Activated CD4-positive, CD25-positive, alpha-beta regulatory T cell (primary cell): ENCODE results near the gene SOX18.

Experiments
- DNase-seq, 4 experiments: peaks; one replicate each; lab custom pipeline; 2025; lab: John Stamatoyannopoulos, UW

SOX18 gene

GRCh38 chr20:64080813-64081623 is 31.6 kb upstream of the SOX18 start:
- DNase-seq = no peak

- DNase-seq = peak in 2 of 4 experiments; percentile 19 to 36
These were observed 30.8 kb upstream of the SOX18 start, which contains the start of gene OPRL1 for GRCh38 chr20:64080013-64080812. TSS of gene OPRL1 (plus strand) at chr20:64080082. CDS start at chr20:64092721, 12,639 bp downstream.

- DNase-seq = peak; percentile 20 to 53 (median 48)
These were observed 30.0 kb upstream of the SOX18 start, which contains the start of gene RGS19 for GRCh38 chr20:64079273-64080012. TSS of gene RGS19 (minus strand) at chr20:64079518. CDS start at chr20:64076886, 2,632 bp downstream.

- DNase-seq = no peak
These were observed 29.5 kb upstream of the SOX18 start for GRCh38 chr20:64078934-64079272.

- DNase-seq = peak in 2 of 4 experiments; percentile 59
These were observed 28.6 kb upstream of the SOX18 start for GRCh38 chr20:64077876-64078551.

- DNase-seq = no peak
These were observed 28.1 kb upstream of the SOX18 start for GRCh38 chr20:64077541-64077875.

GRCh38 chr20:64077094-64077493 is 27.7 kb upstream of the SOX18 start:
- DNase-seq = peak in 2 of 4 experiments; percentile 15 to 20

GRCh38 chr20:64076061-64076997 is 26.9 kb upstream of the SOX18 start:
- DNase-seq = no peak

GRCh38 chr20:64075556-64075955 is 26.1 kb upstream of the SOX18 start:
- no peak for DNase-seq

- DNase-seq = no peak
These were observed 25.5 kb upstream of the SOX18 start for GRCh38 chr20:64074963-64075362.

- no peak for DNase-seq
These were observed 24.8 kb upstream of the SOX18 start for GRCh38 chr20:64074184-64074789.

- no peak for DNase-seq
These were observed 24.2 kb upstream of the SOX18 start for GRCh38 chr20:64073476-64074183.

GRCh38 chr20:64072498-64073063 is 23.1 kb upstream of the SOX18 start:
- no peak for DNase-seq

- no peak for DNase-seq
These were observed 22.2 kb upstream of the SOX18 start for GRCh38 chr20:64071341-64072332.

GRCh38 chr20:64070244-64070993 is 21.0 kb upstream of the SOX18 start:
- DNase-seq = no peak

- DNase-seq = no peak
These were observed 20.3 kb upstream of the SOX18 start for GRCh38 chr20:64069614-64070243.

GRCh38 chr20:64069209-64069613 is 19.8 kb upstream of the SOX18 start:
- DNase-seq = no peak
